ENCODE data around the gene ERBB3. TPM values are rescaled to one million over a fixed set of nuclear protein-coding genes. Genes with fewer than 3 reads are reported as not detected.
A peak's percentile ranks its signal among the peaks of the same experiment; 100 is the strongest.

ERBB3 gene
- total and polyA plus RNA-seq, 9 donors, result 0.72 to 20.6 (median 3.3) TPM

DNA sequence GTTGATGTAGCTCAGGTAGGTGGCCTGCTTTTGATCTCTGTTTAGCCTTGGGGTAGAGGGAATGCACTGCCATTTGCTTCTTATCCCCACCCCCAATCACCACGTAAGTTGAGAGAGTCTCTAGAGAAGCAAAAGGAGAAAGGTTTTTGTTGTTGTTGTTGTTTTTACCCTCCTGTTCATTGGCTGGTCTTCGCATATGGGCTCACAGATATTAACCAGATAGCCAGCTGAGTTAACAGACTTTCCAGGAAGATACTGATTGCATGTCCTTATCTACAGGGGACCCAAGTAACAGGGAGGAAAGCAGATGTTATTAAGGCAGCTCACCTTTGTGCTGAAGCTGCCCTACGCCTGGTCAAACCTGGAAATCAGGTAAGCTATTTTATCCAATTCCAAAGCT lies 27.3 kb downstream of the ERBB3 start:
- Histone ChIP-seq H3K27ac (no peak overlapping the region), H3K4me1 (ENCODE audit: insufficient read depth) (peaks cover 4% of the 10 kb centered on the region), H3K4me3 (no peak overlapping the region), H3K27me3 (no peaks in the 10 kb centered on the region), H3K9me3 (no peaks in the 10 kb centered on the region), H3K36me3 (no peaks in the 10 kb centered on the region)
- no peak for DNase-seq
- intact Hi-C loops (cut with DNase I), result no loop called here
- TF ChIP-seq, protein P1, sequence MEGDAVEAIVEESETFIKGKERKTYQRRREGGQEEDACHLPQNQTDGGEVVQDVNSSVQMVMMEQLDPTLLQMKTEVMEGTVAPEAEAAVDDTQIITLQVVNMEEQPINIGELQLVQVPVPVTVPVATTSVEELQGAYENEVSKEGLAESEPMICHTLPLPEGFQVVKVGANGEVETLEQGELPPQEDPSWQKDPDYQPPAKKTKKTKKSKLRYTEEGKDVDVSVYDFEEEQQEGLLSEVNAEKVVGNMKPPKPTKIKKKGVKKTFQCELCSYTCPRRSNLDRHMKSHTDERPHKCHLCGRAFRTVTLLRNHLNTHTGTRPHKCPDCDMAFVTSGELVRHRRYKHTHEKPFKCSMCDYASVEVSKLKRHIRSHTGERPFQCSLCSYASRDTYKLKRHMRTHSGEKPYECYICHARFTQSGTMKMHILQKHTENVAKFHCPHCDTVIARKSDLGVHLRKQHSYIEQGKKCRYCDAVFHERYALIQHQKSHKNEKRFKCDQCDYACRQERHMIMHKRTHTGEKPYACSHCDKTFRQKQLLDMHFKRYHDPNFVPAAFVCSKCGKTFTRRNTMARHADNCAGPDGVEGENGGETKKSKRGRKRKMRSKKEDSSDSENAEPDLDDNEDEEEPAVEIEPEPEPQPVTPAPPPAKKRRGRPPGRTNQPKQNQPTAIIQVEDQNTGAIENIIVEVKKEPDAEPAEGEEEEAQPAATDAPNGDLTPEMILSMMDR (IDR thresholded peaks at IDR 0.05), result no peak
- no peak for TF ChIP-seq EP300 (IDR thresholded peaks at IDR 0.05)
- TF ChIP-seq POLR2A (IDR thresholded peaks at IDR 0.05), result no peak
- 91 to 97% (median 91%) methylated on average over 3 of the region's 3 CpGs for WGBS, 3 donors

DNA sequence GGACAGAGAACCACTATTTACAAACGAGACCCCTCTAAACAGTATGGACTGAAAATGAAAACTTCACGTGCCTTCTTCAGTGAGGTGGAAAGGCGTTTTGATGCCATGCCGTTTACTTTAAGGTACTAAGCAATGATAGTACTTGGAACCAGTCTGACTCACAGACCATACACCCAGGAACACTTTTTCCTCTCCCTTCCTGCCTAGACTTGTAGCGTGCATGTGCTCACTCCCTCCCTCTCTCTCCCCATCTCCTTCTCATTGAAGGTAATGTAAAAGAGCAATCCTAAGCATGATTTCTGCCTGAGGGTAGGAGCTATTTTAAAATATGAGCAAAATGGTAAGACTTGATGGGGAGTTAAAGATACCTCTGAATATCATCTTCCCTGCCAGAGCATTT lies 30.6 kb downstream of the ERBB3 start:
- intact Hi-C loops (cut with DNase I), result no loop called here
- no peaks in the 10 kb centered on the region for H3K27me3 ChIP-seq
- no peak overlapping the region for H3K27ac ChIP-seq
- 87 to 89% (median 87%) methylated on average over 5 of the region's 5 CpGs for WGBS, 3 donors
- no peaks in the 10 kb centered on the region for H3K9me3 ChIP-seq
- H3K4me1 ChIP-seq (ENCODE audit: insufficient read depth), result peaks cover 2% of the 10 kb centered on the region
- no peak overlapping the region for H3K4me3 ChIP-seq
- no peaks in the 10 kb centered on the region for H3K36me3 ChIP-seq
- no peak for DNase-seq
- TF ChIP-seq EP300 (IDR thresholded peaks at IDR 0.05) (no peak), POLR2A (IDR thresholded peaks at IDR 0.05) (no peak)
- TF ChIP-seq, protein P1 (IDR thresholded peaks at IDR 0.05), result no peak

DNA sequence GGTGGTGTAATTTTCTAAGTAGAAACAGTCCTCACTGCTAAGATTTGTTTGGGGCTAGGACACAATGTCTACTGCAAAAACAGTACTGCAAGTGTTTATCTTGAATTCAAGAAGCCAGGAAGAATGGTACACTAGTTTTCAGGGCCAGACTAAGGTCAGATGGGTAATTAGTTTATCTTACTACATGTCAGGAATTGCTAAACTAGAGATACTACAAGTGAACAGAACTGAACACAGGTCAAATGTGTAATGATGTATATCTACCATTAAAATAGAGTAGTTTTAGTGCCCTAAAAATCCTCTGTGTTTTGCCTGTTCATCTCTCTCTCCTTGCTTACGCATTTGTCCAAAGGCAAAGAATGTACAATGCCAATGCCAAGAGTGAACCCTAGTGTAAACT lies 34.1 kb downstream of the ERBB3 start:
- H3K27me3 ChIP-seq, result no peaks in the 10 kb centered on the region
- H3K4me3 ChIP-seq, result no peak overlapping the region
- H3K4me1 ChIP-seq (ENCODE audit: insufficient read depth), result peaks cover 2% of the 10 kb centered on the region
- no peak for TF ChIP-seq EP300 (IDR thresholded peaks at IDR 0.05)
- TF ChIP-seq, protein P1 (IDR thresholded peaks at IDR 0.05), result no peak
- no peak for TF ChIP-seq POLR2A (IDR thresholded peaks at IDR 0.05)
- no peaks in the 10 kb centered on the region for H3K36me3 ChIP-seq
- 92 to 96% (median 93%) methylated on average over 1 of the region's 1 CpG for WGBS, 3 donors
- H3K9me3 ChIP-seq, result no peaks in the 10 kb centered on the region
- no peak overlapping the region for H3K27ac ChIP-seq
- intact Hi-C loops (cut with DNase I), result no loop called here
- no peak for DNase-seq

DNA sequence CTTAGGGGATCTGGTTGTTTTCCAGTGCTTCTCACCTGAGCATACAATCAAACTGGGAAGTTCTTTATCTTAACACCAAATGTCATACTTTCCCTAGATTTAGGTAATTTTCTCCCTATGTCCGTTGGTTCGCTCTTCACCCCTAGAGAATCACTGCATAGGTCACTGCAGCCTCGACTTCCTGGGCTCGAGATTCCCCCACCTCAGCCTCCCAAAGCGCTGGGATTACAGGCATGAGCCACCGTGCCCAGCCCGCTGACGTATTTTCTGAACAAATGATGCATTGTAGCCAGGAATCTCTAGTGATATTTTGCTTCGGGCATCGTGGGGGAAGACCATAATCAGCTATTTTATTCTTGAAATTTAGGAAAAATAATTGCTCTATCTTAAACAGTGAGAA lies 35.4 kb downstream of the ERBB3 start:
- no peak for TF ChIP-seq POLR2A (IDR thresholded peaks at IDR 0.05)
- TF ChIP-seq, protein P1 (IDR thresholded peaks at IDR 0.05), result no peak
- no peak for TF ChIP-seq EP300 (IDR thresholded peaks at IDR 0.05)
- H3K27me3 ChIP-seq, result no peaks in the 10 kb centered on the region
- peak; percentile 22 to 55 (median 51) for DNase-seq
- peak overlapping the region; percentile 77 for H3K4me3 ChIP-seq
- H3K9me3 ChIP-seq, result no peaks in the 10 kb centered on the region
- peaks cover 2% of the 10 kb centered on the region for H3K4me1 ChIP-seq (ENCODE audit: insufficient read depth)
- intact Hi-C loops (cut with DNase I), result no loop called here
- H3K27ac ChIP-seq, result peak overlapping the region in 1 of 2 donors; percentile 92
- H3K36me3 ChIP-seq, result no peaks in the 10 kb centered on the region
- WGBS, 3 donors, result 19 to 46% (median 37%) methylated on average over 10 of the region's 10 CpGs
